Skeletal muscle cell (primary cell): ENCODE results near the gene RPTOR.
"Not testable (repeated sequence)": the region's sequence is repeated elsewhere in the genome, so short reads cannot be mapped to it uniquely, and the experiment has no call there.

Source experiments
- DNase-seq: peaks from one replicate; pipeline ENCODE4 v3.0.0-alpha.2; 2010; ENCODE audit warnings: low read depth
- H3K4me3 ChIP-seq: 2 replicates; pipeline ENCODE4 v1.5.1; 2011; ENCODE audit warnings: low read depth, mild to moderate bottlenecking, control low read depth, low read length, moderate library complexity

The RPTOR gene

GRCh38 chr17:80604670-80605010 lies 60.0 kb downstream of the RPTOR start:
- no peak for DNase-seq
- H3K4me3 ChIP-seq, result no peak overlapping the region

- DNase-seq, result no peak
- no peak overlapping the region for H3K4me3 ChIP-seq
Observed at GRCh38 chr17:80605326-80606066, 60.9 kb downstream of the RPTOR start.

DNA sequence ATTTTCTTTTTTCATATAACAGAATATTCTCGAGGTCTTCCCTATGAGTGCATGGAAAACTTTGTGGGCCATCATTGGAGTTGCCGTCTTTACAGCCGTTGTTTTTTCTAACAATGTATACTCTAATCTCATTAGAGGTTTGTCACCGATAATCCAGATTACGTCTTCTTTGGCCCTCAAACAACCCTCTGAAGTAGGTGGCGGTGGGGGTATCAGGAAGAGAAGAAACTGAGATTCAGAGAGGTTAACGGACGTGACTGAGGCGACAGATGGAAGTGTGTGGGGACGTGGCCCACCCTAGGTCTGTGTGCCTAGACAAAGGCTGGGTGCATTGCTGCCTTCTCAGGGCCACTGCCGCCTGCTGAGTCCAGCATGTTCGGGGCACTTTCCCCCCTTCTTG lies 63.7 kb downstream of the RPTOR start:
- no peak for DNase-seq
- no peak overlapping the region for H3K4me3 ChIP-seq

DNA sequence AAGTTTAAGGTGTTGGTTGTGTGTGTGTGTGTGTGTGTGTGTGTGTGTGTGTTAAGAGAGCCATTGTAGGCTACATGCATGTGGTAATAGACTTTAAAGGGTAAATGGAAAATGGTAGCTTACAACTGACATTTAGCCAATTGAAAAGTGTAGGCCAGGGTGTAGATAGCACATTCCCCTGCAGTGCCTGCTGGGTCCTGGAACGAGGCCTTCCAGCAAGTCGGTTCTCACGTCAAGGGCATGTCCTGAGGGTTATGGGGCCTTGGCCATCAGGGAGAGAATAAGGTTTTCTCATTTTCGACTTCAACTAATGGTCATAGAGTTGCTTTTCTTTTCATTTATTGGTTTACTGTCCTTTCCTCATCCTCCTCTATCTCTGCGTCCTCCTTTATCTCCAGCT lies 65.1 kb downstream of the RPTOR start:
- DNase-seq, result no peak
- H3K4me3 ChIP-seq, result no peak overlapping the region

DNA sequence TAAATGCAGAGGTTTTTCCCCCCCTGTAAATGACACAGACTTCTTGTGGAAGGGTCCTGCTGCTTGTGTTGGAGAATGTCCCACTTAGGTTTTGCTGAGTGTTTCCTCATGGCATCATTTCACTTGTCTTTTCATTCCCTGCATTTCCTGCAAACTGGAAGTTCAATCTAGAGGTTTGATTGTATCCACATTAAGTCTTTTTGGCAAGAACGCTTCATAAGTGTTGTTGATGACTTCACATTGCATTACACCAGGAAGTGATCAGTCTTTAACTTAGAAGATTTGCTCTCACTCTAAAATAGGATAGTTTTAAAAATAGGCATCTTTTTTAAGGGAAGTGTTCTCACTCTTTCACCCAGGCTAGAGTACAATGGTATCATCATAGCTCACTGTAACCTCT lies 67.2 kb downstream of the RPTOR start:
- H3K4me3 ChIP-seq, result no peak overlapping the region
- no peak for DNase-seq

GRCh38 chr17:80612997-80613731 lies 68.5 kb downstream of the RPTOR start:
- DNase-seq, result no peak
- no peak overlapping the region for H3K4me3 ChIP-seq

DNA sequence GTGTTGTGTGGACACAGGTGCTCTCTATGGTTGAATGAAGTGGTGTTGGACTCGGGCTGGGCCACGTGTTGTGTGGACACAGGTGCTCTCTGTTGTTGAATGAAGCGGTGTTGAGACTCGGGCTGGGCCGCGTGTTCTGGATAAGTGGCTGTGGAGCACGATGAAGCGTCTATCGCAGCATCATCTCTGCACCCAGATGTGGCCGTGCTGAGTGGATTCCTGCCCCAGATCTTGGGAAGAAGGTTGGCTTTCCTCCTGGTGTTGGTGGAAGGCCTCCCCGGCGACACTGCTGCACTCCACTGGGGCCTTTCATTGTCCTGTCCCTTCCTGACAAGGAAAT lies 69.1 kb downstream of the RPTOR start:
- no peak for DNase-seq
- no peak overlapping the region for H3K4me3 ChIP-seq

DNA sequence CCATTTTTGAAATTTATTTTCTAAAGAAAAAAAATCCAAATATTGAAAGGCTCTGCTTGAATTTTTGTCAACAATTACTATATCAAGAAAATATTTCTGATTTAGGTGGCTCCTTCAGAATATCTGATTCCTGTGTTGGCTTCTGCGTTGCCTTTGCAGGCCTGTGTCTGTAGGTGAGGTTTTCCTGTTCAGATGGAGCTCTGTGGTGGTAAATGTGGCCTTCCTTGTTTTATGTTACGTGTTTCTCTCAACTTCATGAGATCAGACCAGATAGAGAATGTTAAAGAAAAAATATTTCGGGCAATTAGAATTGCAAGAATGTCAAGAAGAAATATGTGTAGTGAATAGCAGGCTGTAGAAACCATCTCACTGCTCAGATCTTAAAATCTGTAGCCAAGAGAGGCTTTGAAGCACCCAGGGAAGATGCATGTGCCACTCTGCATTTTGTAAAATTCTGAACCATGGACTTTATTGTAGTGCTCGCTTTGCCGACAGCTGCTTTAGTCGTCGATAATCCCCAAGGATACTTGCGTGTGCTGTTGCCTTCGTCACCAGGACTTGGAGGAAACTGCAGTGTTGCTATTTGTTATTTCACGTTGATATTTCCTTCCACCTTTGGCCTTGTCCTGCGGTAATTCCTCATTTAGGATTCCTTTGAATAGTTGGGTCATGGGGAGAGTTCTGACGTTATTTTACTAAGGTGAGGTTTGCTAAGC lies 69.9 kb downstream of the RPTOR start:
- no peak overlapping the region for H3K4me3 ChIP-seq
- DNase-seq, result no peak

GRCh38 chr17:80615376-80615775 lies 70.7 kb downstream of the RPTOR start:
- no peak overlapping the region for H3K4me3 ChIP-seq
- DNase-seq, result no peak

GRCh38 chr17:80616705-80617104 lies 72.1 kb downstream of the RPTOR start:
- H3K4me3 ChIP-seq, result no peak overlapping the region
- no peak for DNase-seq

GRCh38 chr17:80618304-80618703 lies 73.7 kb downstream of the RPTOR start:
- DNase-seq, result no peak
- no peak overlapping the region for H3K4me3 ChIP-seq

DNA sequence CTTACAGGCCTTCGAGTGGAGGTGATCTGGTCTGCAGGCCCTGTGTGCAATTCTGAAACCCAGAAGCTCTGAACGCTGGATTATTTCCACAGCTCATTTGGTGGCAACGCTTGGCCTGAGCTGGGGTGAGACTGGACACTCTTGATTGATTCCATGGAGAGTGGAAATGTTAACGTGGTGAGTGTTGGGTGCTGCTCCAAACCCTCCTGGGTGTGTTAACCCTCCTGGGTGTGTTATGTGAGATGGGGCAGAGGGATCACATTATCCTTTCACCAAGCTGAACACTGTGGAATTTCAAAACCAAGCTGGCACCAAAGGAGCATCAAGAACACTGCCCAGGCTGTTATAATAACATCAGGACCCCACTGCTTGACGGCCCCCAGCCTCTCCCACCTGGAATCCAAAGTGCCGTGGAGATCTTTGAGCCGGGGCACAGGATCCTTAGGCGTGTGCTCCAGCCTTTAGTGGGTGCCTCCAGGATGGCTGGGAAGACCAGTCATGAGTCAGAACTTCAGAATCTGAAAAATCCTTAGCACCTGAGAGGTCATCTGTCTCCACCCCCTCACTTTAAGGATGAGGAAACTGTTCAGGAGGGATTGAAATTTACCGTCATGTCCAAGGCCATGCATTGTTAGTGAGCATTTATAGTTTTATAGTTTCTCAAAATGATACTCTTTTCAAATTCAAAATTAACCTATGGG lies 75.0 kb downstream of the RPTOR start:
- no peak for DNase-seq
- no peak overlapping the region for H3K4me3 ChIP-seq

DNA sequence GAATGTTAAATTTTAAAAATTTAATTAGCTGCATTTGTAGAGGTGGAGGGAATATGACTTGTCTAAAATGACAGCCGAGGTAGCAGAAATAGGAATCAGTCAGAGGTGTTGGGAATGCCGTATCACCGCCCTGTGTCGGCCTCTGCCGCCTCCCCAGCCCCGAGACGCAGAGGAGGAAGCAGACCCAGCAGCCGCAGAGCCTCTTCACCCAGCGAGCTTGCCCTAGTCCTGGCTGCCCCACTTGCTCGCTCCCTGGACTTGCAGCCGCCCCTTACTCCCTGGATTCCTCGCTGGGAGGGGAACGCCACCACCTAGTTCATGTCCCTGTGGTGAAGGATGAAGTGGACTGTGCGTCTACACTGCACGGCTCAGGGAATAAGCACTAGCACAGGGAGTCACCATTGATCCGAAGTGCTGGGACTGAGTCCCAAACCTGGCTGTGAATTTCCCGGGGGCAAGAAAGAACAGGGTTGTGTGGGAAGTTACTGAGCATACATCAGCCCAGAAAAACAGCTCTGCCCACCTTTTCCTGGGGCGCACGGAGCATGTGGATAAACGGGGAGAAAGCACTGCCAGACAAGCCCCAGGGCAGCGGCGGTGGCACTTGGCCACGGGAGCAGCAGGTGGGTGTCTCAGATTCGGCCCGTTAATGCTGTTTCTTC lies 76.8 kb downstream of the RPTOR start:
- no peak overlapping the region for H3K4me3 ChIP-seq
- DNase-seq, result no peak

GRCh38 chr17:80621997-80622357 lies 77.3 kb downstream of the RPTOR start:
- H3K4me3 ChIP-seq, result no peak overlapping the region
- DNase-seq, result no peak

GRCh38 chr17:80624864-80625263 lies 80.2 kb downstream of the RPTOR start:
- no peak for DNase-seq
- no peak overlapping the region for H3K4me3 ChIP-seq

DNA sequence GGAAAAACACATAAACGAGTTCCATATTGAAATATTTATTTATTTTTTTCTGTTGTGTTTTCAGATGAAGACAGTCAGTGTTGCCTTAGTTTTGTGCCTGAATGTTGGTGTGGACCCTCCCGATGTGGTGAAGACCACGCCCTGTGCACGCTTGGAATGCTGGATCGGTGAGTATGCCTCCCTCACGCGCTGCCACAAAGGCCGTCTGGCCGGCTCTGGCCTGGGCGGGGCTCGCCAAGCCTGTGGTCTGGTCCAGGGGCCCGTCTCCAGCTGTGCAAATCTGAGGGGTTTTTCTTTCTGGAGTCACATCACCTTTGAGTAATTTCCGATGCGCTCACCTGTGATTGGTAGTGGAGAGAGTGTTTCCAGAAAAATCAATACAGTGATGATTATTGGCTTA lies 81.0 kb downstream of the RPTOR start:
- H3K4me3 ChIP-seq, result no peak overlapping the region
- DNase-seq, result no peak

- not testable (repeated sequence) for DNase-seq, H3K4me3 ChIP-seq
Observed at GRCh38 chr17:80628881-80629280, 84.2 kb downstream of the RPTOR start.

GRCh38 chr17:80629298-80630028 lies 84.8 kb downstream of the RPTOR start:
- no peak for DNase-seq
- H3K4me3 ChIP-seq, result no peak overlapping the region

- no peak for DNase-seq
- H3K4me3 ChIP-seq, result no peak overlapping the region
Observed at GRCh38 chr17:80630560-80631120, 86.0 kb downstream of the RPTOR start.
